Measurements from ENCODE around the gene TMPRSS11A.

Gene TMPRSS11A

DNA sequence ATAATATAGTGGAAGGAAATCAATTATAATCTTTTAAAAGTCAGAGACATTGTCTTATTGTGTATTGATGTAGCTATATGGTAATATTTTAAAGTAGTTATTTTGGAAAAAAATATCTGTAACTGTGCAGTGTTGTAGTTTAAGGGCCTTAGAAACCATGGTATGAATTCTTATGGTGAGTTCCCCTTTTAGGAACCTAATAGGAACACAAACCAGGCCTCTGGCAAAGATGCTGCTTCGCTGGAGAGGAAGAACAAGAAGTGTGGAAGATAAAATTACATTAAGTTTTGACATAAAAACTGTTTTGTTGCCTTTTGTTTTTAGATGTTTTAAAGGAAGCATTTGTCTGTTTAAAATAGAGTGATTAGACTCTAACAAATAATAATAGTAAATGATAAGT, 68.6 kb downstream of the TMPRSS11A start:
- TF ChIP-seq, protein P1, sequence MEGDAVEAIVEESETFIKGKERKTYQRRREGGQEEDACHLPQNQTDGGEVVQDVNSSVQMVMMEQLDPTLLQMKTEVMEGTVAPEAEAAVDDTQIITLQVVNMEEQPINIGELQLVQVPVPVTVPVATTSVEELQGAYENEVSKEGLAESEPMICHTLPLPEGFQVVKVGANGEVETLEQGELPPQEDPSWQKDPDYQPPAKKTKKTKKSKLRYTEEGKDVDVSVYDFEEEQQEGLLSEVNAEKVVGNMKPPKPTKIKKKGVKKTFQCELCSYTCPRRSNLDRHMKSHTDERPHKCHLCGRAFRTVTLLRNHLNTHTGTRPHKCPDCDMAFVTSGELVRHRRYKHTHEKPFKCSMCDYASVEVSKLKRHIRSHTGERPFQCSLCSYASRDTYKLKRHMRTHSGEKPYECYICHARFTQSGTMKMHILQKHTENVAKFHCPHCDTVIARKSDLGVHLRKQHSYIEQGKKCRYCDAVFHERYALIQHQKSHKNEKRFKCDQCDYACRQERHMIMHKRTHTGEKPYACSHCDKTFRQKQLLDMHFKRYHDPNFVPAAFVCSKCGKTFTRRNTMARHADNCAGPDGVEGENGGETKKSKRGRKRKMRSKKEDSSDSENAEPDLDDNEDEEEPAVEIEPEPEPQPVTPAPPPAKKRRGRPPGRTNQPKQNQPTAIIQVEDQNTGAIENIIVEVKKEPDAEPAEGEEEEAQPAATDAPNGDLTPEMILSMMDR (IDR thresholded peaks at IDR 0.05), result no peak
- Histone ChIP-seq H3K9me3 (no peaks in the 10 kb centered on the region), H3K4me1 (no peaks in the 10 kb centered on the region), H3K36me3 (no peaks in the 10 kb centered on the region), H3K4me3 (no peak overlapping the region), H3K27ac (no peak overlapping the region), H3K27me3 (no peaks in the 10 kb centered on the region)
- DNase-seq, result no peak
- intact Hi-C loops (cut with DNase I; ENCODE audit: low total_unique reads), result no loop called here

DNA sequence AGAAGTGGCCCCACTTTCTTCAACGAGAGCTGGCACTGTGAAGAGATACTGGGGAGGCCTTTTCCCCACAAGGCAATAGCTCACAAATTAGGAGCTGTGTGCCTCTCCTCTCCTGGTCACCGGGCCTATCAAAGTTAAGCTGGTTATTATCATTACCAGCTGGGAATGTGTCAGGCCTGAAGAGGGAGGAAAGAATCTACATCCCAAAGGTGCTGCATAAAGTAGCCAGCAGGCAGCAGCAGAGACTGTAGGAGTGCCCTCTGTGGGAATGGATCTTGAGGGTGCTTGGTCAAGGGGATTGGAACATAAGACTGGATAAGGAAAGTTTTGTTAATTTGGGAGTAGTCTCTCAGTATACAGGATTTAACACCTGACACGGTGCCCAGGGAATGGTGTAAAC, 70.4 kb downstream of the TMPRSS11A start:
- TF ChIP-seq, protein P1 (IDR thresholded peaks at IDR 0.05), result no peak
- H3K9me3 ChIP-seq, result no peaks in the 10 kb centered on the region
- H3K4me3 ChIP-seq, result no peak overlapping the region
- no peak for DNase-seq
- intact Hi-C loops (cut with DNase I; ENCODE audit: low total_unique reads), result no loop called here
- no peak overlapping the region for H3K27ac ChIP-seq
- H3K4me1 ChIP-seq, result no peaks in the 10 kb centered on the region
- no peaks in the 10 kb centered on the region for H3K36me3 ChIP-seq
- H3K27me3 ChIP-seq, result no peaks in the 10 kb centered on the region

DNA sequence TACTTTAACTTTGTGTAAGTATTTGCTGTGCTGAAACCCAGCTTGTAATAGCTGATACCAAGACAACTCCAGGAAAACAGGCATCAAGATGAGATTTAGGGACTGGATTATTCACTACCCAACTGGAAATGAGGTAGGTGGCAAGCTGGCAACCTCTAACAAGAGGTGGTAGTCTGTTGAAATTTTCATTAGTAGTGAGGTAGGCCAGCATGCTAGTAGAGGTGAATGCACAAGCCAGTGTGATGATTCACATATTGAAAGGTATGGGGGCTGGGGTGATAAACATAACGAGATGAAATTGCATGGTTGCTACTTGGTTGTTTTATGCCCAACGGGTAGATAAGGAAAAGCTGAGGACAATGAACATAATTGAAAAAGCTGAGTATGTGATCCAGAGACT, 71.0 kb downstream of the TMPRSS11A start:
- intact Hi-C loops (cut with DNase I; ENCODE audit: low total_unique reads), result no loop called here
- Histone ChIP-seq H3K4me3 (no peak overlapping the region), H3K27ac (no peak overlapping the region), H3K9me3 (no peaks in the 10 kb centered on the region), H3K4me1 (no peaks in the 10 kb centered on the region), H3K27me3 (no peaks in the 10 kb centered on the region), H3K36me3 (no peaks in the 10 kb centered on the region)
- TF ChIP-seq, protein P1 (IDR thresholded peaks at IDR 0.05), result no peak
- DNase-seq, result no peak

DNA sequence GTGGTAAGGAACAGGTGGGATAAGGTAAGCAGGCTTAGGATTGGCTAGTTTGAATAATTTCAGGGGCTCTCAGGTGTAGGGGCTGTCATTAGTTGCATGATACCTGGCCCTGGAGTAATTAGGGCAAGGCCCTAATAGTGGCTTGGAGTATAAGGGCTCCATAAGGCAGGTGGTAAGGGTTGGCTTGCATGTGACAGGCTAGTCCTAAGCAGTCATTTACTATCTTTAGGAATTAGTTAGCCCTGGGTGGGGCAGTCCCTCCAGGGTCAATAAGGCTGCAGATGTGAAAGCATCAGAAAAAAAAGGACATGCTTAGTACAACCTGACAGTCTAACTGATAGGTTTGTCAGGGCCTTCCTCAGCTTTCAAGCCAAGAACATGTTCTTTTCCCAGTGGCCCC, 71.6 kb downstream of the TMPRSS11A start:
- H3K4me3 ChIP-seq, result no peak overlapping the region
- intact Hi-C loops (cut with DNase I; ENCODE audit: low total_unique reads), result no loop called here
- TF ChIP-seq, protein P1 (IDR thresholded peaks at IDR 0.05), result no peak
- no peaks in the 10 kb centered on the region for H3K36me3 ChIP-seq
- DNase-seq, result no peak
- H3K4me1 ChIP-seq, result no peaks in the 10 kb centered on the region
- no peaks in the 10 kb centered on the region for H3K27me3 ChIP-seq
- no peak overlapping the region for H3K27ac ChIP-seq
- no peaks in the 10 kb centered on the region for H3K9me3 ChIP-seq

DNA sequence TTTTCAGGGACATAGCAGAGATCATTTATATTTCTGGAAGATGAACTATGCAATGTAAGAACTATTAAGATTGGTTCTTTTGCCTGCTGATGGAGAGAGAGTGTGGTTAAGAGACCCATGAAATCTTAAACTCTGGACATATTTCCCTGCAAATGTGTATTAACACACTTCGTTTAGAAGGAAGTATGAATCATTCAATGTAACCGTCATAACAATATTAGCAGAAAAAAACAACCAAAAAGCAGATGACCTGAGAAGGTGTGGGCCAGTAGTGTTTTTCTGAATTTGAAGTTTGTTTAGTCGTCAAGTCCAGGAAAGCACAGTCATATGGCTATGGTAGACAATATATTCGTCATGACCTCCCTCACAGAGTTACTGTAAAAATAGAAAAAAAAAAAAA, 77.0 kb downstream of the TMPRSS11A start:
- H3K27ac ChIP-seq, result no peak overlapping the region
- DNase-seq, result no peak
- no peaks in the 10 kb centered on the region for H3K36me3 ChIP-seq
- no peak overlapping the region for H3K4me3 ChIP-seq
- no peaks in the 10 kb centered on the region for H3K27me3 ChIP-seq
- intact Hi-C loops (cut with DNase I; ENCODE audit: low total_unique reads), result no loop called here
- TF ChIP-seq, protein P1 (IDR thresholded peaks at IDR 0.05), result no peak
- H3K4me1 ChIP-seq, result no peaks in the 10 kb centered on the region
- H3K9me3 ChIP-seq, result no peaks in the 10 kb centered on the region

DNA sequence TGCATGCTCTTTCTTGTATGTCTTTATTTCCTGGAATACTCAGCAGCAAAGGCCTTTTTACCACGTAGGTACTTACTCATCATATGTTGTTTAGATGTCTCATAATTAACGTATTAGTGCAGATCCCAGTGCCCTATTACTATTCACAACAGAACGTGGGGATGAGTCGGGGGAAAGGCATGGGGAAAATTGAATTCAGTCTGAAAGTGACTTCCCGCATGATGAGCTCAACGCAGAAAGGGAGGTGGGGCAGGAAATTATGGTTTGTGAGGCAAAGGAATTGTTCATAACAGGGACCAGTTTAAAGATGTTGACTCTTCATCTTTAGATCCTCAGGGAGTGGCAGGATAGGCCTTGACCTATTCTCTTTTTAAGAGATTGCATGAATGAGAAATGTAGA, 77.5 kb downstream of the TMPRSS11A start:
- Histone ChIP-seq H3K4me3 (no peak overlapping the region), H3K4me1 (no peaks in the 10 kb centered on the region), H3K9me3 (no peaks in the 10 kb centered on the region), H3K27ac (no peak overlapping the region), H3K27me3 (no peaks in the 10 kb centered on the region), H3K36me3 (no peaks in the 10 kb centered on the region)
- intact Hi-C loops (cut with DNase I; ENCODE audit: low total_unique reads), result no loop called here
- TF ChIP-seq, protein P1 (IDR thresholded peaks at IDR 0.05), result no peak
- no peak for DNase-seq
